Keratinocyte (primary cell): ENCODE results near the gene TIMP2. TPM values are rescaled to one million over a fixed set of nuclear protein-coding genes. Genes with fewer than 3 reads are reported as not detected.

Source experiments
- DNase-seq: peaks from one replicate; pipeline ENCODE4 v3.0.0-alpha.2; 2011; ENCODE audit warnings: low read depth, missing footprints, low spot score
- FAIRE-seq: peaks from 2 replicates; lab custom pipeline; 2011; peaks lifted over from hg19 to GRCh38; lab: Jason Lieb, UNC
- H2AFZ ChIP-seq: 2 replicates; pipeline ENCODE4 v1.6.0; 2012; ENCODE audit warnings: low read length, control low read depth, inconsistent platforms; ENCODE audit not compliant: control insufficient read depth
- H3K27ac ChIP-seq: 2 replicates; pipeline ENCODE4 v1.5.1; 2011; ENCODE audit warnings: low read length; ENCODE audit not compliant: control insufficient read depth, insufficient read depth
- H3K27me3 ChIP-seq: 3 replicates; pipeline ENCODE4 v1.6.0; 2011; ENCODE audit warnings: low read length; ENCODE audit not compliant: control insufficient read depth, insufficient read depth; ENCODE audit errors: extremely low read depth
- H3K36me3 ChIP-seq, 2 experiments: 2 replicates in 1 of 2; 3 replicates in 1 of 2; pipeline ENCODE4 v1.5.1; 2011; ENCODE audit warnings: low read length in 2 of 2, mild to moderate bottlenecking in 1 of 2; ENCODE audit not compliant: control insufficient read depth in 2 of 2, insufficient read depth in 2 of 2; ENCODE audit errors: extremely low read depth in 1 of 2
- H3K4me1 ChIP-seq: 3 replicates; pipeline ENCODE4 v1.5.1; 2011; ENCODE audit warnings: low read length; ENCODE audit not compliant: control insufficient read depth, insufficient read depth; ENCODE audit errors: extremely low read depth
- H3K4me2 ChIP-seq: 3 replicates; pipeline ENCODE4 v1.6.0; 2011; ENCODE audit warnings: low read depth, low read length; ENCODE audit not compliant: control insufficient read depth, insufficient read depth; ENCODE audit errors: extremely low read depth
- H3K4me3 ChIP-seq, 3 experiments: fragments of 200-600 bp in 1 of 3; sonication (generic) in 1 of 3; 2 replicates in 2 of 3; 3 replicates in 1 of 3; pipeline ENCODE4 v1.5.1; 2011 to 2016; ENCODE audit warnings: low read length in 3 of 3, mild to moderate bottlenecking in 3 of 3, control low read depth in 2 of 3, inconsistent platforms in 1 of 3, low read depth in 1 of 3, mixed read lengths in 1 of 3, mixed run types in 1 of 3, moderate library complexity in 1 of 3; ENCODE audit not compliant: control insufficient read depth in 2 of 3, insufficient read depth in 2 of 3; ENCODE audit errors: extremely low read depth in 1 of 3
- H3K79me2 ChIP-seq: 2 replicates; pipeline ENCODE4 v1.6.0; 2012; ENCODE audit warnings: low read length; ENCODE audit not compliant: control insufficient read depth, insufficient read depth
- H3K9ac ChIP-seq: 3 replicates; pipeline ENCODE4 v1.6.0; 2011; ENCODE audit warnings: low read length; ENCODE audit not compliant: control insufficient read depth, insufficient read depth; ENCODE audit errors: extremely low read depth
- H3K9me1 ChIP-seq: 3 replicates; pipeline ENCODE4 v1.6.0; 2011; ENCODE audit warnings: low read length; ENCODE audit not compliant: control insufficient read depth, insufficient read depth; ENCODE audit errors: extremely low read depth
- H3K9me3 ChIP-seq: 2 replicates; pipeline ENCODE4 v1.5.1; 2012; ENCODE audit warnings: low read depth, low read length; ENCODE audit not compliant: control insufficient read depth
- H4K20me1 ChIP-seq: 3 replicates; pipeline ENCODE4 v1.6.0; 2011; ENCODE audit warnings: low read length; ENCODE audit not compliant: control insufficient read depth, insufficient read depth; ENCODE audit errors: extremely low read depth
- EZH2 ChIP-seq: IDR thresholded peaks from one replicate; pipeline ENCODE4 v1.6.1; 2012; ENCODE audit warnings: inconsistent platforms, mild to moderate bottlenecking, low read length, moderate library complexity
- dilution Hi-C: fragments of 300-500 bp; cut with MboI; formaldehyde crosslinking; loops from one replicate; pipeline ENCODE4 v1.7.0; 2020; ENCODE audit warnings: low sequenced_read_pairs; ENCODE audit not compliant: extremely low pct_ligation_motif_present
- polyA plus RNA-seq, 5 experiments: library from polyadenylated mRNA; depleted of rRNA in 3 of 5; stranded (reverse) in 3 of 5; stranded (forward) in 1 of 5; unstranded in 1 of 5; fragments of >200 nt; gene quantifications; 1 replicate in 1 of 5; 2 replicates in 3 of 5; 3 replicates in 1 of 5; pipeline versions ENCODE4 v1.2.1 to v1.2.3, GENCODE V29; 2011 to 2012; ENCODE audit warnings: missing spikeins in 2 of 5, low read depth in 1 of 5, low replicate concordance in 1 of 5
- TF ChIP-seq, protein P1 (sequence below), 3 experiments: IDR thresholded peaks in 1 of 3; conservative IDR thresholded peaks in 1 of 3; optimal IDR thresholded peaks in 1 of 3; 2 replicates in 2 of 3; 3 replicates in 1 of 3; pipeline versions ENCODE3 to v1.5.1; 2011; ENCODE audit warnings: low read length in 3 of 3, mild to moderate bottlenecking in 3 of 3, moderate library complexity in 2 of 3, control low read depth in 1 of 3, inconsistent platforms in 1 of 3; ENCODE audit not compliant: insufficient read depth in 2 of 3; ENCODE audit errors: extremely low read depth in 1 of 3

Gene TIMP2
- polyA plus RNA-seq, 1 donor (not counting 4 experiments of a cell fraction or from before 2014, with no cell fraction given): 1.2 TPM

DNA sequence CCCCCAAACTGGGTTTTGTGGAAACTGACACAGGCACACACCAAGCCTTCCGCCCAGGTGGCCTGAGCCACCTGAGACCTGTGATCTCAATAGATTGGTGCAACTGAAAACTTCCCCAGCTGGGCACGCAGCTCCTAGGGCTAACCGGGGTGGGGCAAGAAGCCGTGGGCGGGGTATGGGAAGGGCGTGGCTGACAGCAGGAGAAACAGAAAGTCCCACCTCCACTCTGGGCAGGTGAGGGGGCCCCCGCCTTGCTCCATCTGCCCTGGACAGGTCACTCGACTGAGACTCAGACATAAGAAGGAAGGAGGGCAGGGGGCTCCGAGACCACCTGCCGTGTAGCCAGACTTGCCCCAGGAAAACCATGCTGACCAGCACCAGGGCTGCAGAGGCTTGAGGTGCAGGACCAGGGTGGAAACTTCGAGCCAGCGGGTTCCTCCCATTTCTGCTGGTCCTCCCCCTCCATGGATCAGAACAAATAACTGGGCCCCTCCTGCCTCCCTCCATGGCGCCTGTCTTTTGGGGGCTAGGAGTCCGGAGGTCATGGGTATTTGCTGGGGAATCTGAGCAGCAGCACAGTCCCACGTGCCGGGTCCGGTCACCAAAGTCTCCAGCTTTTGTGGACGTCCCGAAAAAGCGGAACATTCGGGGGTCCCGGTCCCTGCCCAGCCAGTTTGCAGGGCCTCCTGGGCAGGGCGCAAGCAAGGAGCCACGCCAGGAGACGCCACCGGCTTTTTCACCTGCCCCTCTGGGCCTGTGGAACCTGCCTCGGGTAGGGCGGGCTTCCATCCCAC, 1.3 kb downstream of the TIMP2 start:
- H3K9me3 ChIP-seq: no peaks in the 10 kb centered on the region
- peak overlapping the region; percentile 73 for H3K4me2 ChIP-seq
- H3K4me1 ChIP-seq: peaks cover 7% of the 10 kb centered on the region
- H4K20me1 ChIP-seq: no peaks in the 10 kb centered on the region
- H3K9me1 ChIP-seq: no peaks in the 10 kb centered on the region
- peaks cover 25% of the 10 kb centered on the region for H3K27me3 ChIP-seq
- FAIRE-seq (peak; percentile 17), DNase-seq (no peak)
- dilution Hi-C loops: no loop called here
- TF ChIP-seq EZH2: peak; percentile 65
- TF ChIP-seq, protein P1, sequence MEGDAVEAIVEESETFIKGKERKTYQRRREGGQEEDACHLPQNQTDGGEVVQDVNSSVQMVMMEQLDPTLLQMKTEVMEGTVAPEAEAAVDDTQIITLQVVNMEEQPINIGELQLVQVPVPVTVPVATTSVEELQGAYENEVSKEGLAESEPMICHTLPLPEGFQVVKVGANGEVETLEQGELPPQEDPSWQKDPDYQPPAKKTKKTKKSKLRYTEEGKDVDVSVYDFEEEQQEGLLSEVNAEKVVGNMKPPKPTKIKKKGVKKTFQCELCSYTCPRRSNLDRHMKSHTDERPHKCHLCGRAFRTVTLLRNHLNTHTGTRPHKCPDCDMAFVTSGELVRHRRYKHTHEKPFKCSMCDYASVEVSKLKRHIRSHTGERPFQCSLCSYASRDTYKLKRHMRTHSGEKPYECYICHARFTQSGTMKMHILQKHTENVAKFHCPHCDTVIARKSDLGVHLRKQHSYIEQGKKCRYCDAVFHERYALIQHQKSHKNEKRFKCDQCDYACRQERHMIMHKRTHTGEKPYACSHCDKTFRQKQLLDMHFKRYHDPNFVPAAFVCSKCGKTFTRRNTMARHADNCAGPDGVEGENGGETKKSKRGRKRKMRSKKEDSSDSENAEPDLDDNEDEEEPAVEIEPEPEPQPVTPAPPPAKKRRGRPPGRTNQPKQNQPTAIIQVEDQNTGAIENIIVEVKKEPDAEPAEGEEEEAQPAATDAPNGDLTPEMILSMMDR (optimal IDR thresholded peaks at IDR 0.05 in 1 of 3, IDR thresholded peaks at IDR 0.05 in 1 of 3, conservative IDR thresholded peaks at IDR 0.05 in 1 of 3; ENCODE audit: extremely low read depth in 1 of 3, insufficient read depth in 2 of 3, low read length in 3 of 3): no peak
- no peak overlapping the region for H3K9ac ChIP-seq
- H2AFZ ChIP-seq: no peak overlapping the region
- H3K4me3 ChIP-seq: peak overlapping the region; percentile 44 to 55 (median 44)
- H3K36me3 ChIP-seq: no peaks in the 10 kb centered on the region
- no peak overlapping the region for H3K27ac ChIP-seq
- no peaks in the 10 kb centered on the region for H3K79me2 ChIP-seq

- no peak overlapping the region for H3K27ac ChIP-seq
- dilution Hi-C loops: no loop called here
- no peak overlapping the region for H2AFZ ChIP-seq
- H4K20me1 ChIP-seq: no peaks in the 10 kb centered on the region
- H3K9ac ChIP-seq: no peak overlapping the region
- no peaks in the 10 kb centered on the region for H3K9me3 ChIP-seq
- no peak overlapping the region for H3K4me2 ChIP-seq
- H3K36me3 ChIP-seq: no peaks in the 10 kb centered on the region
- DNase-seq (no peak), FAIRE-seq (no peak)
- no peak overlapping the region for H3K4me3 ChIP-seq
- peaks cover 18% of the 10 kb centered on the region for H3K27me3 ChIP-seq
- no peaks in the 10 kb centered on the region for H3K79me2 ChIP-seq
- H3K9me1 ChIP-seq: no peaks in the 10 kb centered on the region
- no peak for TF ChIP-seq EZH2
- TF ChIP-seq, protein P1 (optimal IDR thresholded peaks at IDR 0.05 in 1 of 3, IDR thresholded peaks at IDR 0.05 in 1 of 3, conservative IDR thresholded peaks at IDR 0.05 in 1 of 3; ENCODE audit: extremely low read depth in 1 of 3, insufficient read depth in 2 of 3, low read length in 3 of 3): no peak
- H3K4me1 ChIP-seq: peaks cover 7% of the 10 kb centered on the region
Observed at GRCh38 chr17:78922816-78923498, 2.2 kb downstream of the TIMP2 start.
